Measurements from ENCODE around the gene FBXL19.
A peak's percentile ranks its signal among the peaks of the same experiment; 100 is the strongest.

The FBXL19 gene

DNA sequence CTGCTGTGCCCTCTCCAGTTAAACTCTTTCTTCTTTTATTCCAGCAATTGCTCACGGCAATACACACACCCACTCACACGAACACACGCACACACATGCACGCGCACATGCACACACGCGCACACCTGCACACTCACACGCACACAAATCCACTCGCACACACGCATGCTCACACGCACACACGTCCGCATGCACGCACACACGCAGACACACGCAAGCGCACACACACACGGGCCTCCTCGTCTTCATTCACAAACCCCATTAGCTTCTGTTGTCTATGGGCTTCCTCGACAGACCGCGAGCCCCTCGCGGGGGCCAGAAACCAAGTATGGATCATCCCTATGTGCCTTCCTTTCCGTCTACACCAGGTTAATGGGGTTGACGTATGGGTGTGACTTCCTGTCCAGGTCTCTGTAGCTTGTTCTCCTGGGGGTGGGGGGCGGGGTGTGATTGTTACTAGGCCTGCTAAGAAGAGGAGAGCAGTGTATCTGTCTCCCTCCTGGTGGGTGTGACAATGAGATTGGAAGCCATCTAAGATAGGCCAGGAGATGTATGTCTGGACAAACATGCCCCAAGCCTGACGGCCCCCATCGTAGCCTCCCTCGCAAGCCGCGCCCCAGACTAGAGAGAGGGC lies 27.6 kb upstream of the FBXL19 start:
- no peak for DNase-seq

DNA sequence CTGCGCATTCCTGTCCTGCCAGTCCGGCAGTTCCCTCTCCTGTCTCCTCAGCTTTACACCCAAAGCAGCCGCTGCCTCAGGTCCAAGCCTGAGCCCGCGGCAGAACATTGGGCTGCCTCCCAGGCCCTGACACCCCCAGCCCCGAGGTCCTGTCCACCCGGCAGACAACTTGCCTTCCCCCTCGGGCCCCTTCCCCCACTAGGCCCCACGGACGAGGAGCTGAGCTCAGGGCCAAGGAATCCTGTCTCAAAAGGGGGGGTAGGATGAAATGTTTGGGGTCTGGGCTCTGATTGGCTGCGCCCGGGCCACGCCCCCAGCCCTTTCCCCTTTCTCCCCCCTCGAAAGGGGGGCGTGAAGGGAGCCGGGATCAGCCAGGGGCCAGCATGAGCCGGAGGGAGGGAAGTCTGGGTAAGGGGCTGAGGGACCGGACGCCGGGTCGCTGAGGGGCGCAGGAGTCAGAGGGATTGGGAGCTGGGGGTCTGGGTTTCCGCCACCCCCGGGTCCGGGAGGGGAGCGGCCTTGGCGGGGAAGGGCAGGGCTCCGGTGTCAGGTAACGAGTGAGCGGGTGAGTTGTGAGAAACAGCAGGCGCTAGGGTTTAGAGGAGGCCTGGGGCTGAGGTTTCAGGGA lies 27.0 kb upstream of the FBXL19 start, which contains the start of gene CTF1:
TSS of gene CTF1 (plus strand) at position 354 of the 628 bp plus-strand sequence. CDS start at position 384, 30 bp downstream.
- peak in 2 of 4 experiments; percentile 9 to 16 for DNase-seq

DNA sequence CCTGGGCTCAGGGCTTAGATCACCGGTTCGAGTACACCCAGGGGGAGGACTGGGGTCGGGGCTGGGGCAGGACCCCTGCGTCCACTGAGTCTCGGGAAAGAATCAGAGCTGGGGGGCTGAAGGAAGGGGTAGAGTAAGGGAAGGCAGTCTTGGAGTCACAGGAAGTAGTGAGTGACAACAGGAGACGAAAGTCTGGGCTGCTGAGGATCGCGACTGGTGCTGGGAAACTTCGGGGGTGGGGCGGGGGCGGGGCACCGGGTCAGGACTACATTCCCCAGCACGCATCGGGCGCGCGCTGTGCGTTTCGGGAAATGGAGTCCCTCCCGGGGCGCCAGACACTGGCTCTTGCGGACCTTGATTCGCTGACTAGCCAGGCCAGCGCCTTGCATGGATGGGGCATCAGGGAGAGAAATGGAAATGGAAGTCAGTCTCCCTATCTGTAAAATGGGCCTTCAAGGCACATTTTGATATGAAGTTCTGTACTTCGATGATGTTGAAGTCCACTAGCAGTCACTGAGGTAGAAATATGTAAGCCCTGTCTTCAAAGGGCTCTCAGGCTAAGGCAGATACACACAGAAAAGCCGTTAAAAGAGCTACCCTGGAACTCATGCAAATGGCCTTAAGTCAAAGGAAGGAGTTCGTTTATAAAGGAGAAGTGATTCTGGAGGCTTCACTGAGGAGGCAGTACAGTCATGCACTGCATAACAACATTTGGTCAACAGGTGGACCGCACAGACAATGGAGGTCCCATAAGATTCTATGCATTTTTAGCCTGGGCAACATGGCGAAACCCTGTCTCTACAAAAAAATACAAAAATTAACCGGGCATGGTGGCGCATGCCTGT lies 26.3 kb upstream of the FBXL19 start:
- peak; percentile 89 to 95 (median 92) for DNase-seq

DNA sequence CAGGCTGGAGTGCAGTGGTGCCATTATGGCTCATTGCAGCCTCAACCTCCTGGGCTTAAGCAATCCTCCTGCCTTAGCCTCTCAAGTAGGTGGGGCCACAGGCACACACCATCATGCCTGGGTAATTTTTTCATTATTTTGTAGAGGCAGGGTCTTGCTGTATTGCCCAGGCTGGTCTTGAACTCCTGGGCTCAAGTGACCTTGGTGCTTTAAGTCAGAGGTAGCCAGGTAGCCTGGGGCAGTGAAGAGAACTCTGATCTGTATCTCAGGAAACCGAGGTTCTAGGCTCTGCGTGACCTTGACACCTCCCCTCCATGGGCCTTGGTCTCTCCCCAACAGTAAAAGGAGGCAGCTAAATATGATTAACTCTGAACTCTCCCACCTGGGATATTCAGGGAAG lies 23.6 kb upstream of the FBXL19 start:
- no peak for DNase-seq

DNA sequence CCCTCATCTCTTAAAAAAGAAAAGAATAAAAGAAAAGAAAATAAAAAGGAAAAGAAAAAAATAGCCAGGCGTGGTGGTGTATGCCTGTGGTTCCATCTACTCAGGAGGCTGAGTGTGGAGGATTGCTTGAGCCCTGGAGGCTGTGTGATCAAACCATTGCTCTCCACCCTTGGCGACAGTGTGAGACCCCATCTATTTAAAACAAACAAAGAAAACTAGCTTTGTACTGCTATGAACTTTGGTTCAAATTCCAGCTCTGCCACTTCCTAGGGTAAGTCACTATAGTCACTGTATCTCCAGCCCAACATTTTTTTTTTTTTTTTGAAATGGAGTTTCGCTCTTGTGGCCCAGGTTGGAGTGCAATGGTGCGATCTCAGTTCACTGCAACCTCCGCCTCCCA lies 22.8 kb upstream of the FBXL19 start:
- DNase-seq: no peak

DNA sequence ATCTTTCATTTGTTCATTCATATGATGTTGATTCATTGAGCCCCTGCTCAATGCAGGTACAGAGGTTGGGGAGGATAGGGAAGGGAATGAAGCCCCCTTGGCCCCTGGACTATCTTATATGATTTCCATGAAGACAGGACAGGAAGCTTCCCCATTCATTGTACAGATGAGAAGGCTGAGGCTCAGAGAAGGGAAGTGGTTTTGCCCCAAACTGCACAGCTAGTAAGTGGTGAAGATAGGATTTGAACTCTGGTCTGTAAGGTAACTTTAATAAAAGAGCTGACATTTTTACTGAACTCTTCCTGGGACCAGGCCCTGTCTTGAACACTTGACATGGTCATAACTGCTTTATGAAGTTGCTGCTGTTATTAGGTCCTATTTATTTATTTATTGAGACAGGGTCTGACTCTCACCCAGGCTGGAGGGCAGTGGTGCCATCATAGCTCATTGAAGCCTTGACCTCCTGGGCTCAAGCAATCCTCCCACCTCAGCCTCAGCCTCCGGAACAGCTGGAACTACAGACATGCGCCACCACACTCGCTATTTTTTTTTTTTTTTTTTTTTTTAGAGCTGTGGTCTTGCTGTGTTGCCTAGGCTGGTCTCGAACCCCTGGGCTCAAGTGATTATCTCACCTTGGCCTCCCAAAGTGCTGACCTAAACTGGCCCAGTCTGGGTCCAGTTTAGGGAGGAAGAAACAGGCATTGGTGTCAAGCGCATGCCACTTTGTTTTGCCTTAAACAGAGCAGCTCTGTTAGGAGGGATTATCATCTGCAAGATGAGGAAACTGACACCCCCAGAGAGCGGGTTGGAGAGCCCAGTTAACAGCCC lies 22.0 kb upstream of the FBXL19 start:
- DNase-seq: peak in 3 of 4 experiments; percentile 7 to 37 (median 19)

DNA sequence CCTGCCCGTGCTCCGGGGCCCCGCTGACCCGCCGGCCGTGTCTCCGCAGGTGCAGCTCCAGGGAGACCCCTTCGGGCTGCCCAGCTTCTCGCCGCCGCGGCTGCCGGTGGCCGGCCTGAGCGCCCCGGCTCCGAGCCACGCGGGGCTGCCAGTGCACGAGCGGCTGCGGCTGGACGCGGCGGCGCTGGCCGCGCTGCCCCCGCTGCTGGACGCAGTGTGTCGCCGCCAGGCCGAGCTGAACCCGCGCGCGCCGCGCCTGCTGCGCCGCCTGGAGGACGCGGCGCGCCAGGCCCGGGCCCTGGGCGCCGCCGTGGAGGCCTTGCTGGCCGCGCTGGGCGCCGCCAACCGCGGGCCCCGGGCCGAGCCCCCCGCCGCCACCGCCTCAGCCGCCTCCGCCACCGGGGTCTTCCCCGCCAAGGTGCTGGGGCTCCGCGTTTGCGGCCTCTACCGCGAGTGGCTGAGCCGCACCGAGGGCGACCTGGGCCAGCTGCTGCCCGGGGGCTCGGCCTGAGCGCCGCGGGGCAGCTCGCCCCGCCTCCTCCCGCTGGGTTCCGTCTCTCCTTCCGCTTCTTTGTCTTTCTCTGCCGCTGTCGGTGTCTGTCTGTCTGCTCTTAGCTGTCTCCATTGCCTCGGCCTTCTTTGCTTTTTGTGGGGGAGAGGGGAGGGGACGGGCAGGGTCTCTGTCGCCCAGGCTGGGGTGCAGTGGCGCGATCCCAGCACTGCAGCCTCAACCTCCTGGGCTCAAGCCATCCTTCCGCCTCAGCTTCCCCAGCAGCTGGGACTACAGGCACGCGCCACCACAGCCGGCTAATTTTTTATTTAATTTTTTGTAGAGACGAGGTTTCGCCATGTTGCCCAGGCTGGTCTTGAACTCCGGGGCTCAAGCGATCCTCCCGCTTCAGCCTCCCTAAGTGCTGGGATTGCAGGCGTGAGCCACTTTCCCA lies 21.1 kb upstream of the FBXL19 start:
- peak; percentile 84 to 96 (median 91) for DNase-seq

DNA sequence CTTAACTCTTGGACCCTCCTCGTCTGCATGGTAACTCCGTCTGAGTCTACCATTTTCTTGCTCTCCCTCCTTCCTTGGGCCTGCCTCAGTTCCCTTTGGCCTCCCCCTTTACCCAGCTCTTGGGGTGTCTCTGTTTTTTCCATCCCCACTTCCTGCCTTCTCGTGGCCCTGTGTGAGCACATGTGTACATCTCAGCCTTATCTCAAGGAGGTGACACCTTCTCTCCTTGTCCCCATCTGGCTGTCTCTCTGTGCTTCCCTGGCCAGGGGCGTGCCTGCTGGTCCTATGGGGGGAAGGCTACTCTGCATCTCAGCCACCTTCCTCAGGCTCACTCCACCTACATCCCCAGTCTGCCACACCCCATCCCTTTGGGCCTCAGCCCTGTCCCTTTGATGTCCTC lies 20.4 kb upstream of the FBXL19 start:
- DNase-seq: no peak

DNA sequence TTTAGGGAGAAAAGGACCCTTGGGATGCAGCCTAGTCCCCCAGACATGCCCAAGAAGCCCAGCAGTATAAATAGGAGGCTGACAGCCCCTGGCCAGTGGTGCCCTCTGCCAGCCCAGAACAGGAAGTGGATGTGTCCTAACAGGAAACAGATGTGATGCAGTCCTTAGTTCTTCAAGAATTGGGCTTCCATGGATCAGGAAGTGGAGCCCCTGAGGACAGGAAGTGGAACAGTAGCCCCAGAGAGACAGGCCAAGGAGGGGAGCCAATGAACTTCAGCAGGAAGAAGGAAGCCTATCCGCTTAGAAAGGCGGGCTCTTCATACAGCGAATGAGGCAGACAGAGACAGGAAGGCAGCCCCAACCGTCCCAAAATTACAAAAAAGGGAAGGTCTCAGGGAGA lies 19.8 kb upstream of the FBXL19 start:
- peak; percentile 87 to 97 (median 90) for DNase-seq

DNA sequence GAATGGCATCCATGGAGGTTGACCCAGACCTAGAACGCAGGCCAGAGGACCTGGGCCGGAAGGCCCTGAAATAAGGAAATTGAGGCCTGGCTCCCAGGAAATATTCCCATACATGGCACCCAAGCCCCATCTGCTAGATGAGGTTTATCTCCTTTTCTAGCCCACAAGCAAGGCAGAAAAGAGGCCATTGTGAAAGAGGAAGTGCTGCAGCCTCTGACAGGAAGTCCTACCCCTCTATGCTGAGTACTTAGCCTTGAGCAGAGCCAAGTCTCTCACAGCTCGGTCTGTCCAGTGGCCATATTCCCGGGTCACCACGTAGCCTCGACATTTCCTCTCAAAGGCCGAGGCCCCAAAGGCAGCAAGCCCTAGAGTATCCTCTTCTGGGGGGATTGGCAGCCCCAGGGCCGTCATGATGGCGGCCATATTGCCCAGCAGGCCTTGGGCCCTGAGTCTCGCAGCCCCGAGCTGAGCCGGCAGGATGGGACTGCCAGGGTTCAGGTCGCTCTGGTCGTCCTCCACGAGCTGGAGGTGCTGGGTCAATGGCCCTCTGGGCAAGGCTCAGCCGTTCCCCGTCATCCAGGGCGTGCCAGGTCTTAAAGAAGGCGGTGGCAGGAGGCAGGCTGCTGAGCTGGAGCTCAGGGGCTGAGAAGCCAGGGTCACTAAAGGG lies 19.1 kb upstream of the FBXL19 start:
- peak; percentile 29 to 63 (median 56) for DNase-seq

DNA sequence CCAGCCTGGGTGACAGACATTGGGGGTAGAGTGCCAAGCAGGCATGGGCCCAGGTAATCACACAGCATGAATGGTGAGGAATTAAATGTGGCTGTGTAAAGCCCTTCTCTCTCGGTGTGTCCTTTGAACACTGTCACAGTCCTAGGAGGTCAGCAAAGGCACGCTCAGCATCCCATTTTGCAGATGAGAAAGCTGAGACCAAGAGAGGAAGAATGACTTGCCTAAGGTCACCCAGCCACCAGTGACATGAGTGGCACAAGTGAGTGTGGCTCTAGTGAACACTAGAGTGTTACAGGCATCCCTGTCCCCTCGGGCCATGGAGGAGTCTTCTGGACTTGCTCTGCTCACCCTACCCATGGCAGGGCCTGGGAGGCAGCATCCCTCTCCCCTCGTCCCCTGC lies 16.3 kb upstream of the FBXL19 start:
- no peak for DNase-seq

DNA sequence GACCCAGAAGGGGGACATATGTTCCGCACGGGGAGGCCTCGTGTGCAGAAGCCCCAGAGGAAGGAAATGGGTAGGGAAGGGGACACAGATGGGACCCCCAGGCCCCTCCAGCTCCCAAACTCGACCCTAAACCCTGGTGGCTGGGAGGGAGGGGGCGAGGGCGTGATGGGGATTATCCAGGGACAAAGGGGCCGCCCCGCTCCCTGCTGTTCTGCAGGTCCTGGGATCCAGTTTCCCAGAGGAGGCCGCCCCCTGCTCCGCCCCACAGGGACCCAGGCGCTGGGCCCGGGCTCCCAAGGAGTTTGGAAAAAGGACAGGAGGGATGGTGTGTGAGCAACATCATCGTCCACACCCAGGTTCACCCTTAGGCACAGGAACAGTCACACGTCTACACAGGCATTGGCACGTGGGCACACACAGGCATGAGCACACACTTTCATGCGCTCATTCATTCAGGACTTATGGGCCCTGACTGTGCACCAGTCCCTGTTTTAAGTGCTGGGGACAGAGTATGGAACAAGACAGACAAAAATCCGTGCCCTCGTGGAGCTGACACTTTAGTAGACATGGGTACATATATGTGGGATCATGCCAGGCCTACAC lies 12.8 kb upstream of the FBXL19 start:
- no peak for DNase-seq

DNA sequence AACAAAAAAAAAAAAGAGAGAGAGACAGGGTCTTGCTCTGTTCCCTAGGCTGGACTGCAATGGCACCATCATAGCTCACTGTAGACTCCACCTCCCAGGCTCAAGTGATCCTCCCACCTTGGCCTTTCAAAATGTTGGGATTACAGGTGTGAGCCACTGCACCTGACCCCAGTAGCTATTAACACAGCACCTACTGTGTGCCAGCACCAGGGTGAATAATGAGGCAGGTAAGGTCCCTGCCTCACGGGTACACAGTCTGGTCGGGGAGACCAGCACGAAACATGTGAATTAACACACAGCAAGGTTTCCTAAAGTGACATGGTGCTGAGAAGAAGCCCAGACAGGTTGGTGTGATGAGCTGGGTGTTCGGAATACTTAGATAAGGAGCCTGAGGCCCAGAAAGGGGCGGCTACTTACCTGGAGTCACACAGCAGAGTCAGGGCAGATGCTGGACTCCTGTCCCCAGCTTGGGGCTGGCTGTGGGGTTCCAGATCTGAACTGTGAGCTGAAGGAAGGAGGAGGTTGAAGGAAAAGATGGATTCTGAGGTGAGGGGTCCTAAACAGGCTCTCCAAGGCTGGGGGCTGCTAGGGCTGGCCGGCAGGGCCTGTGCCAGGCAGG lies 10.5 kb upstream of the FBXL19 start:
- DNase-seq: no peak

DNA sequence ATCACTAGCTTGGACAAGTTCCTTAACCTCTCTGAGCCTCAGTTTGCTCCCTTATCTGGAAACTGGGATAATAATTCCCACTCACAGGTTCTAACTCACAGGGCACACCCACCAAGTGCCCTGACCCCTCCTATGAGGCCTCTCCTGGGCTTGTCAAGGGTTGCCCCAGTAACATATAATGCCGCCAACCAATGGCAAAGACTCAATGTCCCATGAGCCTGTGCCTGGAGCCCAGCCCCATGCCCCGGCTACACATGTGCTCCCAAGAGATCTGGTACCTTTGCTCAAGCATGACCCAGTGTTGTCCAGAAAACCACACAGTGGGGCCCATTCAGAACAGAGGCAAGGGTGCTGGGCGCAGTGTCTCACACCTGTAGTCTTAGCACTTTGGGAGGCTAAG lies 8.5 kb upstream of the FBXL19 start:
- no peak for DNase-seq

DNA sequence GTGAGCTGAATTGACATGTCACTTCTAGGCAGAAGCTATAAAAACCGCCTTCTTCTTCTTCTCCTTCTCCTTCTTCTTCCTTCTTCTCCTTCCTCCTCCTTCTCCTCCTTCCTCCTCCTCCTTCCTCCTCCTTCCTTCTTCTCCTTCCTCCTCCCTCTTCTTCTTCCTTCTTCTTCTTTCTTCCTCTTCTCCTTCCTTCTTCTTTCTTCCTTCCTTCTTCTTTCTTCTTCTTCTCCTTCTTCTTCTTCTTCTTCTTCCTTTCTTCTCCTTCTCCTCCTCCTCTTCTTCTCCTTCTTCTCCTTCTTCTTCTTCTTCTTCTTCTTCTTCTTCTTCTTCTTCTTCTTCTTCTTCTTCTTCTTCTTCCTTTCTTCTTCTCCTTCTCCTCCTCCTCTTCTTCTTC lies 4.8 kb upstream of the FBXL19 start:
- no peak for DNase-seq

DNA sequence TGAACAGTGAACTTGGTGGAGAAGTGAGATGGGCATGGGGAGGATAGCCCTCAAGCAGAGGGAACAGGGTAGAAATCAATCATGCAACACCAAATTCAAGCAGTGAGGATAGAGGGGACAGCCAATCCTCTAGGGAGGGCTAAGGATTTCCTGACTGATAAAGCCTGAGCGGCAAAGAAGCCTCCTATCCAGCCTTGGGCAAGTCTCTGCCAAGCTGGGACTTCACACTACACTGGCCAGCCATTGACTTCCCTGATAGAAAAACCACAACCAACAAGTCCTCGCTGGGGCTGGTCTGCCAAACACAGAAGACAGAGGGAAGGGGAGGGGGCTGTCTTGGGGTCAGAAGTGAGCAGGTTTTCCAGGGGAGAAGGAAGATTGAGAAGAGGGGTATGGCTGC lies 2.5 kb upstream of the FBXL19 start:
- DNase-seq: no peak

DNA sequence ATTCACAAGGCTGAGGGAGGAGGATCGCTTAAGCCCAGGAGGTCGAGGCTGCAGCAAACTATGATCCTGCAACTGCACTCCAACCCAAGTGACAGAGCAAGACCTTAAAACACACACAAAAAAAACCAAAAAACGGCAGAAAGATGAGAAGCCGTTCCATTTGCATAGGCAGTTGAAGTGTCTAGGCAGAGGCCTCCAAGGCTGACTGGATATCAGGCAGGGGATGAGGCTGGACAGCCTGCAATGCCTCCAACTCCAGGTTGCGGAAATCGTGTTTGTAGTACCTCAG lies 2.0 kb upstream of the FBXL19 start:
- DNase-seq: no peak

DNA sequence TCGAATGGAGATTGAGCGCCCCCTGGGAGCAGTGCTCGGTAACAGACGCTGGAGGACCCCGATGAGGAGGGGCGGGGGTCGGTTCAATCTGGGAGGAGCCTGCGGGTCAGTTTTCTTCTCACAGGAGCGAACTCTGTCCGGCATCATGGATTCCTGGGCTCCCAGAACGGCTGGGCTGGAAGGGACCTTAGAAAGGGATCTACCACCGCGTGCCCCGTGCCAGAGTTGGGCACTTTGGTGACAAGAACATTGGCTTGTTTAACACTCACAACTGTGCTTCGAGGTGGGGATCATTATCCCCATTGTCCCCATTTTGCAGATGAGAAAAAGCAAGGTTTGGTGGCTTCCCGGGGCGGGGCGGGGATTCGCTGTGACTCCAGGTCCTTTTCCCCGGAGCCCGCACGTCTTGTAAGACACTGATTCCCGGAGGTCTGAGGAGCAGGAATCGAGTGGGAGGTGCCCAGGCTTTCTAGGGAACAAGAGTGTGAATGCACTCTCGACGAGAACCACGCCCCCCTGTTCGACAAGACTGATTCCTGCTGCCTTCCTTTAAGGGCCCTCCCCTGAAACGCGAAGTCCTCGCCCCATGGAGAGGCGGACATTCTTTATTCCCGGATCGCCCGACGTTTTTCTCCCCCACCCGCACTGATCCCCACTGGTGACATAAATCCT lies 1.5 kb upstream of the FBXL19 start:
- DNase-seq: peak; percentile 89 to 92 (median 91)

DNA sequence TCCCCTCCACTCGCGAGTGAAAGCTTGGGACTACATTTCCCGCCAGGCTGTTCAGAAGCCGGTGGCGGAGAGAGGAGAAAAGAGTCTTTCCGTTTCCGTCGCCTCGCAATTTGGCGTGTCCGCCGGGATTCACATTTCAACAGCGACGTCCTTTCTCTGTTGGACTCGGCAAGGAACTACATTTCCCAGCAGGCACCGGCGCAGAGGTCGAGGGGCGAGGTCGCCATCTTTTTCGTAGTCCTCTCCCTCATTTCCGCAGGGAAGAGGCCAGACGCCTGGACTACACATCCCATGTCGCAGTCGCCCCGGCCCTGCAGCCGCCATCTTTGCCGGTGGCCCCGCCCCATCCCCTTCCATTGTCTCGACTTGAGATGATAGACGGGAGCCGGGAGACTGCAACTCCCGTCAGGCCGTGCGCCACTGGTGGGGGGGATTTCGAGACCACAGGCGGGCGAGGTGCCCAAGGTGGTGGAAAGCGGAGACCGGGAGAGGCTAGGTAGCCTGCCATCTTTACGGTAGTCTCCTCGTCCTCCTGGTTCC lies 882 bp upstream of the FBXL19 start:
- DNase-seq: peak; percentile 99 to 100 (median 99)
